CD4-positive, alpha-beta T cell treated with Interleukin-15 for 1 hour (primary cell): ENCODE data around the gene PI4KA.
"Not testable (repeated sequence)": the region's sequence is repeated elsewhere in the genome, so short reads cannot be mapped to it uniquely, and the experiment has no call there.

Experiments
- DNase-seq: peaks from one replicate; pipeline ENCODE4 v3.0.0-alpha.2; 2020

The PI4KA gene

GRCh38 chr22:20746431-20747189, 112.0 kb downstream of the PI4KA start:
- DNase-seq = no peak

- DNase-seq = no peak
Observed at GRCh38 chr22:20745119-20745518, 113.5 kb downstream of the PI4KA start.

GRCh38 chr22:20744456-20744855, 114.2 kb downstream of the PI4KA start:
- DNase-seq = no peak

GRCh38 chr22:20742764-20743163, 115.8 kb downstream of the PI4KA start:
- DNase-seq = no peak

GRCh38 chr22:20741634-20742581, 116.7 kb downstream of the PI4KA start:
- no peak for DNase-seq

GRCh38 chr22:20741008-20741633, 117.5 kb downstream of the PI4KA start:
- no peak for DNase-seq

- DNase-seq = no peak
Observed at GRCh38 chr22:20740222-20740951, 118.2 kb downstream of the PI4KA start.

- no peak for DNase-seq
Observed at GRCh38 chr22:20738394-20739089, 120.1 kb downstream of the PI4KA start.

GRCh38 chr22:20736891-20737290, 121.7 kb downstream of the PI4KA start:
- not testable (repeated sequence) for DNase-seq

- DNase-seq = not testable (repeated sequence)
Observed at GRCh38 chr22:20735356-20736162, 123.1 kb downstream of the PI4KA start.

GRCh38 chr22:20732431-20732830, 126.2 kb downstream of the PI4KA start:
- DNase-seq = not testable (repeated sequence)

GRCh38 chr22:20729194-20729593, 129.4 kb downstream of the PI4KA start:
- DNase-seq = no peak

- DNase-seq = no peak
Observed at GRCh38 chr22:20728523-20729190, 130.0 kb downstream of the PI4KA start.

- no peak for DNase-seq
Observed at GRCh38 chr22:20727118-20728015, 131.2 kb downstream of the PI4KA start.

- DNase-seq = no peak
Observed at GRCh38 chr22:20725987-20726558, 132.5 kb downstream of the PI4KA start.

- DNase-seq = no peak
Observed at GRCh38 chr22:20724676-20725454, 133.7 kb downstream of the PI4KA start.

- no peak for DNase-seq
Observed at GRCh38 chr22:20721409-20722218, 137.0 kb downstream of the PI4KA start.
